Measurements from ENCODE around the gene VPREB3.

DNA sequence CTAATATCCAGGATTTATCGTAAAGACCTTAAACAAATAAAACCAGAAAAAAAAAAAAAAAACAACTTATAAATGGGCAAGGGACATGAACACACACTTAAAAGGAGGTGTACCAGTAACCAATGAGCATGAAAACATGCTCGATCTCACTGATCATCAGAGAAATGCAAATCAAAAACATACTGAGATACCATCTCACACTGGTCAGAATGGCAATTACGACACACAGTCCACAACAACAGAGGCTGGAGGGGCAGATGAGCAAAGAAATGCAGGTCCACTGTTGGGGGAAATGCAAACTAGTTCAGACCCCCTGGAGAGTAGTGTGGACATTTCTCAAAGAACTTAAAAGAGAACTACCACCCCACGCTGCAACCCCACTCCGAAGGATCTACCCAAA lies 50.2 kb downstream of the VPREB3 start:
- TF ChIP-seq, protein P1, sequence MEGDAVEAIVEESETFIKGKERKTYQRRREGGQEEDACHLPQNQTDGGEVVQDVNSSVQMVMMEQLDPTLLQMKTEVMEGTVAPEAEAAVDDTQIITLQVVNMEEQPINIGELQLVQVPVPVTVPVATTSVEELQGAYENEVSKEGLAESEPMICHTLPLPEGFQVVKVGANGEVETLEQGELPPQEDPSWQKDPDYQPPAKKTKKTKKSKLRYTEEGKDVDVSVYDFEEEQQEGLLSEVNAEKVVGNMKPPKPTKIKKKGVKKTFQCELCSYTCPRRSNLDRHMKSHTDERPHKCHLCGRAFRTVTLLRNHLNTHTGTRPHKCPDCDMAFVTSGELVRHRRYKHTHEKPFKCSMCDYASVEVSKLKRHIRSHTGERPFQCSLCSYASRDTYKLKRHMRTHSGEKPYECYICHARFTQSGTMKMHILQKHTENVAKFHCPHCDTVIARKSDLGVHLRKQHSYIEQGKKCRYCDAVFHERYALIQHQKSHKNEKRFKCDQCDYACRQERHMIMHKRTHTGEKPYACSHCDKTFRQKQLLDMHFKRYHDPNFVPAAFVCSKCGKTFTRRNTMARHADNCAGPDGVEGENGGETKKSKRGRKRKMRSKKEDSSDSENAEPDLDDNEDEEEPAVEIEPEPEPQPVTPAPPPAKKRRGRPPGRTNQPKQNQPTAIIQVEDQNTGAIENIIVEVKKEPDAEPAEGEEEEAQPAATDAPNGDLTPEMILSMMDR (IDR thresholded peaks at IDR 0.05): no peak
- no peak for TF ChIP-seq EZH2phosphoT487 (IDR thresholded peaks at IDR 0.05)
- TF ChIP-seq EZH2 (IDR thresholded peaks at IDR 0.05): no peak
